NCI-H226 (cell line): ENCODE results near the gene OTOGL.
"Not testable (repeated sequence)": the region's sequence is repeated elsewhere in the genome, so short reads cannot be mapped to it uniquely, and the experiment has no call there.

Experiments
- DNase-seq: peaks from one replicate; pipeline ENCODE4 v3.0.0-alpha.2; 2015

Gene OTOGL

DNA sequence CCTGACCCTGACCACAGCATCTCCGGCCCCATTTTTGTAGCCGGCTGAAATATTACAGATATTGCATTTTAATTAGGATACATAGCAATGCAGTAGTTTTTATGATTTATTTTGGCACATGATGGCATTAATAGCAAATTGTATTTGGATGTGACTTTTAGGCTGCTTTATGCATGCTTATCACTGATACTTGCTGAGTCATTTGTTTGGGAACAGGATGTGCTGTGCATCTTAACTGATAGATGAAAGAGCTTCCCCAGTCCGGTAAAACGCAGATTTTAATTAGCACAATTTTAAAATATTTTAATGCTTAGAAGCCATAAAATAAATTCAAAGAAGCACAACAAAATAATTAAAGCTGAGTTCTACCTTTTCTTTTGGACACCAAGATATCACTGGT, 90.7 kb downstream of the OTOGL start:
- no peak for DNase-seq

GRCh38 chr12:80192087-80192486, 92.8 kb downstream of the OTOGL start:
- DNase-seq, result no peak

- no peak for DNase-seq
These were observed 94.5 kb downstream of the OTOGL start for GRCh38 chr12:80193865-80194264.

DNA sequence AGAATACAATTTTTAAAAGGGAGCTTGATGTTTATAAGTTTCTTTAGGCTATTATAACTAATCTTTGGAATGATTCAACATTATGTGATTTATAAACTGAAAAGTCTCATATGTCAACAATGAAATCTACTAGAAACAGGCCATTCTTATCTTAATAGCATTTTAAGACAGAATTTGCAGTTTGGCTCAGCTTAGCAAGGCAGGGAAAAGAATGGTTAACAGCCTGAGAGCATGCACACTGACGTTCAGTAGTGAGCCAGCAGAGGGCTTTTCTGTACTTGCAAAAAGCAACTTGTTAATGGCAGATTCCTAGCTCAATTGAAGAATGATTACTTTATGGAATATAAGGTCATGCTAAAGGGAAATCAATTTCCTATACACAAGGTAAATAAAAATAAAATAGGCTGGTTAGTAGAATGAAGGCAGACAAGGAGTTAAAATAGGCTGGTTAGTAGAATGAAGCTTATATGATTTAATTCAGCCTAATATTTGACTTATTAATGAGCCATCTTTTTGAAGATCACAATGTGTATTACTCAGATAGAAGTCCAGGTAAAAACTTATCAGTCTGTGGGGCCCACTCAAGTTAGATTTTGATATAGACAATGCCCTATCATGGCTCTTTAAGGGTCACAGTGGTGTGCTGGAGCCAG, 95.9 kb downstream of the OTOGL start:
- no peak for DNase-seq

DNA sequence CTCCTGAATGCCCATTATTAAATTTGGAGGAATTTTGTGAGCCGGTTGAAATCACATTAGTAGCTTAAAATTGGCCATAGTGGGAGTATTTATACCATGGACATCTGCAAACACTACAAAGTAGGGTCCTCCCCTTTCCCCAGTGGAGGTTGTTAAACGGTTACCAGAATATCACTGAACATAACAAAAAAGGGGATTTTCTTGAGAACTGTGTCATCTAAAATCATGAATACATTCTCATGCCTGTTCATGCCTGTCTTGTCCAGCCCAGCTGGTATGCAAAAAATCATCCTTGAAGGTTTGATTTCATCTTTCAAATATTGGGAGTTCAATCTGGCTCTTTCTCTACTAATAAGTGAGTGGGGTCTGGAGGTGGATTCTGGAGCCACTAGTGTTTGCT, 96.4 kb downstream of the OTOGL start:
- DNase-seq, result no peak

DNA sequence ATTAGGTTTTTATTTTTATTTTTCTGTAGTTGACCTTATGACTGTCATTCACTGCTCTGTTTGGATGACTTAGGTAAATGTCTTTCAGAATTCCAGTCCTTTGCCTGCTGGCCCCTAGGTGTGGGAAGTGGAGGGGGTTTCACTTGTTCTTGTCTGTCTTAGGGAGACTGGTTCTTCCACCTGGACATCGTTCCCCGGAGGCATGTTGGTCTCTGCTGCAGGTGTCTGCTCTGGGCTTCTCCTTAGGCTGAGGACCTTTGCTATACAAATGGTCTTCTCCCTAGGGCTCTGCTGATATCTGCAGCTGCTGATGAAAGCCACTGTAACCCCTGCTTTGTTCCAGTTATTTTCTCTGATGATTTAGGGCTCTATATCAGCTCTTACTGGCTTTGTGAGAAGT, 97.1 kb downstream of the OTOGL start:
- no peak for DNase-seq

- no peak for DNase-seq
These were observed 99.5 kb downstream of the OTOGL start for GRCh38 chr12:80198782-80199337.

DNA sequence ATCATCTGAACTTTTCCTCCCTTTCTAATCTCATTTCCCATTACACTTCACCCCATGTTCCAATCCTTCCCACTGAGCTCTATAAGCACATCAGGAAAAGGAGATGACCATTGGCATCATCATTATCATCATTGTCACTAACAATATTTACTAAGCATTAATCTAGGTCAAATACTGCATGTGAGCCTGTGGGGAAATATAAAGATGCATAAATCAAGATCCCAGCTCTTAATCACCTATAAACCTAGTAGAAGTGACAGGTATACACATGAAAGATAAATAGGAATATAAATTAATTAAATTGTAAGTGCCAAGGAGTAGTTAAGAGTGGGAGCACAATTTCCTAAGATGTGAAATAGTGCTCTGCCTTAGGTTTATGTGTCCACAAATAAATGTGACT, 100.6 kb downstream of the OTOGL start:
- DNase-seq, result no peak

DNA sequence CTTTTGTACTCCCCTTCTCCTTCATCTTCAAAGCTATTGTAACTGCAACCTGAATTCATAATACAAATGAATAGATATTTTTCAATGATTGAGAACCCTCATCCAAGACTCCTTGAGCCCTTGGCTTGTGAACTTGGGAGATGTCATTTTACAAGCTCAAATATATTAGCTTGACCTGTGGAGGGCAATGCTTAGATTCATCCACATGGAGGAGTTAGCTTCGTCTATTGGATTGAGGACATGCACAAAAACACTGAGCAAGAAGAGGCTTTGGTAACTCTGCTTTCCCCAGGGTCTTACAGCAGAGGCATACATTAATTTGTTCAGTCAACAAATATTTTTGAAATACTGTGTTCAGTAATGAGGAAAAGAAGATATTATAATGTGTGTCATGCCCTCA, 101.1 kb downstream of the OTOGL start:
- no peak for DNase-seq

DNA sequence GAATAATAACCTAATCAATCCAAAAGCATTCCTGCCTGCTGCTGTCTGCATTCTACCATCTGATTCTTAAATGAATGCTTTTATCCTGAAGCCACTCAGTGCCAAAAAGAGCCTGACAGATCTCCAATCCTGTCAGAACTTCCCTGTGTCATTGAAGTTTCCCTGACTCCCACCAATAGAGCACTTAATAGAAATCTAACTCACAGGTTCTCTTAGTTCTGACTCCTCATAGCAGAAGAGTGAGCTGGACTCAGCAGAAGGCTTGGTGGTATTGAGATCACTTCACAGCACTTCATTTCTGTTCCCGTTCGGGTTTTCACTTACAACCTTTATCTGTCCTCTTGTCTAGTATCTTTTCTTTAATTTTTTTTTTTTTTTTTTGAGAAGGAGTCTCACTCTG, 102.6 kb downstream of the OTOGL start:
- no peak for DNase-seq

- DNase-seq, result no peak
These were observed 106.6 kb downstream of the OTOGL start for GRCh38 chr12:80205960-80206359.

DNA sequence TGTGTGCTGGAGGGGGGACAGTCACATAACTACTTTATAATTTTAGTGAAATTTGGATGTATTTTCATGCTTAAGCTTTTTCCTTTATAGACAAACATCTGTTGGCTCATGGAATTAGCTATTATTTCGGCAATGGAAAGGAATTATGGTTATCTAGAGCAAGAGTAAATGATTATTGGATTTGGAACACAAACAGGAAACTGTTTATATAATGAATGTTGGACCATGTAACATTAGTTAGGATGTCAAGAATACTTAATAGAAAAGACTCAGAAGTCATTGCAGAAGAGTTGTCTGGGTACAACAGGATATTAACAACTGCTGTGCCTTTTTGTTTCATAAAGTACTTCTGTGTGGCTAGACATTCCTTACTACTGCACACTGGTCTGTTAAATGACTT, 108.7 kb downstream of the OTOGL start:
- DNase-seq, result no peak

GRCh38 chr12:80211671-80212070, 112.3 kb downstream of the OTOGL start:
- DNase-seq, result no peak

GRCh38 chr12:80212938-80213645, 113.8 kb downstream of the OTOGL start:
- no peak for DNase-seq

- DNase-seq, result no peak
These were observed 114.5 kb downstream of the OTOGL start for GRCh38 chr12:80213871-80214270.

GRCh38 chr12:80217011-80217535, 117.7 kb downstream of the OTOGL start:
- DNase-seq, result no peak

GRCh38 chr12:80218925-80219324, 119.6 kb downstream of the OTOGL start:
- not testable (repeated sequence) for DNase-seq

GRCh38 chr12:80219345-80219744, 120.0 kb downstream of the OTOGL start:
- DNase-seq, result no peak

DNA sequence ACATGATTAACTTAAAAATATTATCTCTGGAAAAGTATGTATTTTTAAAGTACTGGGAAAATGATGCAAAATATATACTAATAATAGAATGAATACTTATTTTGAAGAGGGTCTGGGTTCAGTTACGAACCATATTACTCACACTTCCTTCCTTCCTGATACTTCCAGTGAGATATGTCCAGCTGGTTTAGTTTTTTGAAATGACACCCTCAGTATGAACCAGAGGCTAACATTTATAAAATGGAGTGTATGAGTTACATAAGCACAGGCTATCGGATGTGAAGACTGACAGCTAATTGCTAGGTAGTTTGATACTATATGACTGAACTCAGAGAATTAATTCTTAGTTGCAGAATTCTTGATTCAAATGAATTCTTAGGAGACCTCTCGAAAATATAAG, 122.9 kb downstream of the OTOGL start:
- no peak for DNase-seq

DNA sequence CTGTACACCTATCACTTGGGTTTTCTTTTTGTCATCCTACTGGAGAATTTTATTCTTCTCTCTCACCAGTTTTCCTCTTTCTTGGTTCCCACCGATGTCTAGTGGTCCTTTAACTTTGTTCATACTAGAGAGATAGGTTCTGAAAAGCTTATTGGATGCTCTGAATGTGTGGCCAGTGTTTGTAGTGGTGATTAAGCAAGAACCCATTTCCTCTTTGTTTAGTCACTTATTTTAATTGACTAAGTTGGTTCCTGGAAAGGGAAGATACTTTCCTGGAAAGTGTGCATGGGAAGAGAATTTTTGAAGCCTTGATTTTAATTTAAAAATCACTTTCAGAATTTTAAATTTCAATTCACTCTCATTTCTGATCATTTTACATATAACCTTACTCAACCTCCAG, 127.2 kb downstream of the OTOGL start:
- DNase-seq, result peak; percentile 52

- not testable (repeated sequence) for DNase-seq
These were observed 128.6 kb downstream of the OTOGL start for GRCh38 chr12:80227904-80228303.

DNA sequence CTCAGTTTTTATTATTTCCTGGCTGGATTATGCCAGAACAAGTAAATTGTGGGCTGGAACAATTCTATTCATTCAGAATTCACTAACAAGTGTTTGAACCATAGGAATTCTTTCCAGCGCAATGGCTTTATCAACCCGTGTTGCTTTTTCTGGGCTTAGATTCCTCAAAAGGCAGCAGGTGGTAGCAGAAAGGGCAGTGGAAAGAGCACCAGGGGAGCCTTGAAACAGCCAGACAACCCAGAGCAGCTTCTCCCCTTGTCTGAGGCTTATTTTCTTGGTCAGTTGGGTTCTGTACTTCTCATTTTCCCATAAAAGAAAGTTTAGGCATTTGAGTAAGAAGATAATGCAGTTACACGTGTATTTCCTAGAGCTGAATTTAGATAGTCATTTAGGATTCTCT, 130.7 kb downstream of the OTOGL start:
- no peak for DNase-seq

- no peak for DNase-seq
These were observed 133.5 kb downstream of the OTOGL start for GRCh38 chr12:80232837-80233236.

- no peak for DNase-seq
These were observed 134.6 kb downstream of the OTOGL start for GRCh38 chr12:80233926-80234325.
